Keratinocyte (primary cell): ENCODE results near the gene TCF19. TPM values are rescaled to one million over a fixed set of nuclear protein-coding genes. Genes with fewer than 3 reads are reported as not detected.
A peak's percentile ranks its signal among the peaks of the same experiment; 100 is the strongest.
"Not testable (repeated sequence)": the region's sequence is repeated elsewhere in the genome, so short reads cannot be mapped to it uniquely, and the experiment has no call there.

Experiments
- DNase-seq: peaks from one replicate; pipeline ENCODE4 v3.0.0-alpha.2; 2011; ENCODE audit warnings: low read depth, missing footprints, low spot score
- FAIRE-seq: peaks from 2 replicates; lab custom pipeline; 2011; peaks lifted over from hg19 to GRCh38; lab: Jason Lieb, UNC
- H2AFZ ChIP-seq: 2 replicates; pipeline ENCODE4 v1.6.0; 2012; ENCODE audit warnings: low read length, control low read depth, inconsistent platforms; ENCODE audit not compliant: control insufficient read depth
- H3K27ac ChIP-seq: 2 replicates; pipeline ENCODE4 v1.5.1; 2011; ENCODE audit warnings: low read length; ENCODE audit not compliant: control insufficient read depth, insufficient read depth
- H3K27me3 ChIP-seq: 3 replicates; pipeline ENCODE4 v1.6.0; 2011; ENCODE audit warnings: low read length; ENCODE audit not compliant: control insufficient read depth, insufficient read depth; ENCODE audit errors: extremely low read depth
- H3K36me3 ChIP-seq, 2 experiments: 2 replicates in 1 of 2; 3 replicates in 1 of 2; pipeline ENCODE4 v1.5.1; 2011; ENCODE audit warnings: low read length in 2 of 2, mild to moderate bottlenecking in 1 of 2; ENCODE audit not compliant: control insufficient read depth in 2 of 2, insufficient read depth in 2 of 2; ENCODE audit errors: extremely low read depth in 1 of 2
- H3K4me1 ChIP-seq: 3 replicates; pipeline ENCODE4 v1.5.1; 2011; ENCODE audit warnings: low read length; ENCODE audit not compliant: control insufficient read depth, insufficient read depth; ENCODE audit errors: extremely low read depth
- H3K4me2 ChIP-seq: 3 replicates; pipeline ENCODE4 v1.6.0; 2011; ENCODE audit warnings: low read depth, low read length; ENCODE audit not compliant: control insufficient read depth, insufficient read depth; ENCODE audit errors: extremely low read depth
- H3K4me3 ChIP-seq, 3 experiments: fragments of 200-600 bp in 1 of 3; sonication (generic) in 1 of 3; 2 replicates in 2 of 3; 3 replicates in 1 of 3; pipeline ENCODE4 v1.5.1; 2011 to 2016; ENCODE audit warnings: low read length in 3 of 3, mild to moderate bottlenecking in 3 of 3, control low read depth in 2 of 3, inconsistent platforms in 1 of 3, low read depth in 1 of 3, mixed read lengths in 1 of 3, mixed run types in 1 of 3, moderate library complexity in 1 of 3; ENCODE audit not compliant: control insufficient read depth in 2 of 3, insufficient read depth in 2 of 3; ENCODE audit errors: extremely low read depth in 1 of 3
- H3K79me2 ChIP-seq: 2 replicates; pipeline ENCODE4 v1.6.0; 2012; ENCODE audit warnings: low read length; ENCODE audit not compliant: control insufficient read depth, insufficient read depth
- H3K9ac ChIP-seq: 3 replicates; pipeline ENCODE4 v1.6.0; 2011; ENCODE audit warnings: low read length; ENCODE audit not compliant: control insufficient read depth, insufficient read depth; ENCODE audit errors: extremely low read depth
- H3K9me1 ChIP-seq: 3 replicates; pipeline ENCODE4 v1.6.0; 2011; ENCODE audit warnings: low read length; ENCODE audit not compliant: control insufficient read depth, insufficient read depth; ENCODE audit errors: extremely low read depth
- H3K9me3 ChIP-seq: 2 replicates; pipeline ENCODE4 v1.5.1; 2012; ENCODE audit warnings: low read depth, low read length; ENCODE audit not compliant: control insufficient read depth
- H4K20me1 ChIP-seq: 3 replicates; pipeline ENCODE4 v1.6.0; 2011; ENCODE audit warnings: low read length; ENCODE audit not compliant: control insufficient read depth, insufficient read depth; ENCODE audit errors: extremely low read depth
- CTCF ChIP-seq, 3 experiments: IDR thresholded peaks in 1 of 3; conservative IDR thresholded peaks in 1 of 3; optimal IDR thresholded peaks in 1 of 3; 2 replicates in 2 of 3; 3 replicates in 1 of 3; pipeline versions ENCODE3 to v1.5.1; 2011; ENCODE audit warnings: low read length in 3 of 3, mild to moderate bottlenecking in 3 of 3, moderate library complexity in 2 of 3, control low read depth in 1 of 3, inconsistent platforms in 1 of 3; ENCODE audit not compliant: insufficient read depth in 2 of 3; ENCODE audit errors: extremely low read depth in 1 of 3
- EZH2 ChIP-seq: IDR thresholded peaks from one replicate; pipeline ENCODE4 v1.6.1; 2012; ENCODE audit warnings: inconsistent platforms, mild to moderate bottlenecking, low read length, moderate library complexity
- dilution Hi-C: fragments of 300-500 bp; cut with MboI; formaldehyde crosslinking; loops from one replicate; pipeline ENCODE4 v1.7.0; 2020; ENCODE audit warnings: low sequenced_read_pairs; ENCODE audit not compliant: extremely low pct_ligation_motif_present
- polyA plus RNA-seq, 5 experiments: library from polyadenylated mRNA; depleted of rRNA in 3 of 5; stranded (reverse) in 3 of 5; stranded (forward) in 1 of 5; unstranded in 1 of 5; fragments of >200 nt; gene quantifications; 1 replicate in 1 of 5; 2 replicates in 3 of 5; 3 replicates in 1 of 5; pipeline versions ENCODE4 v1.2.1 to v1.2.3, GENCODE V29; 2011 to 2012; ENCODE audit warnings: missing spikeins in 2 of 5, low read depth in 1 of 5, low replicate concordance in 1 of 5

Gene TCF19
- polyA plus RNA-seq, 1 donor (not counting 4 experiments of a cell fraction or from before 2014, with no cell fraction given): 7.4 TPM

GRCh38 chr6:31180500-31180899 lies 22.1 kb downstream of the TCF19 start:
- H2AFZ ChIP-seq: no peak overlapping the region
- H3K27me3 ChIP-seq: no peaks in the 10 kb centered on the region
- H3K4me1 ChIP-seq: peaks cover 17% of the 10 kb centered on the region
- no peak overlapping the region for H3K4me2 ChIP-seq
- H3K9me3 ChIP-seq: no peaks in the 10 kb centered on the region
- no peak overlapping the region for H3K4me3 ChIP-seq
- dilution Hi-C loops: no loop called here
- H3K79me2 ChIP-seq: peaks cover 6% of the 10 kb centered on the region
- no peak overlapping the region for H3K9ac ChIP-seq
- FAIRE-seq (no peak), DNase-seq (no peak)
- H3K36me3 ChIP-seq: no peaks in the 10 kb centered on the region
- H3K27ac ChIP-seq: no peak overlapping the region
- H4K20me1 ChIP-seq: no peaks in the 10 kb centered on the region
- H3K9me1 ChIP-seq: no peaks in the 10 kb centered on the region
- TF ChIP-seq CTCF (optimal IDR thresholded peaks at IDR 0.05 in 1 of 3, IDR thresholded peaks at IDR 0.05 in 1 of 3, conservative IDR thresholded peaks at IDR 0.05 in 1 of 3; ENCODE audit: extremely low read depth in 1 of 3, insufficient read depth in 2 of 3, low read length in 3 of 3) (no peak), EZH2 (no peak)

GRCh38 chr6:31183287-31183686 lies 24.9 kb downstream of the TCF19 start:
- H4K20me1 ChIP-seq, H3K4me2 ChIP-seq, H3K27ac ChIP-seq, H3K9me1 ChIP-seq, H3K9ac ChIP-seq, dilution Hi-C loops, DNase-seq, FAIRE-seq, H3K27me3 ChIP-seq, H3K4me3 ChIP-seq, H3K79me2 ChIP-seq, H3K36me3 ChIP-seq, H3K9me3 ChIP-seq, H2AFZ ChIP-seq: not testable (repeated sequence)
- peaks cover 17% of the 10 kb centered on the region for H3K4me1 ChIP-seq

- H3K4me3 ChIP-seq, H3K4me2 ChIP-seq, H3K9me3 ChIP-seq, H3K79me2 ChIP-seq, H2AFZ ChIP-seq, H3K9ac ChIP-seq, H3K9me1 ChIP-seq, FAIRE-seq, DNase-seq, dilution Hi-C loops, H4K20me1 ChIP-seq, H3K27me3 ChIP-seq, H3K36me3 ChIP-seq, H3K27ac ChIP-seq: not testable (repeated sequence)
- H3K4me1 ChIP-seq: peaks cover 12% of the 10 kb centered on the region
Observed at GRCh38 chr6:31183859-31184258, 25.5 kb downstream of the TCF19 start.

GRCh38 chr6:31185695-31186051 lies 27.3 kb downstream of the TCF19 start:
- FAIRE-seq, H3K27me3 ChIP-seq, H3K36me3 ChIP-seq, H3K79me2 ChIP-seq, H3K9me1 ChIP-seq, H3K4me1 ChIP-seq, dilution Hi-C loops, DNase-seq, H4K20me1 ChIP-seq, H3K9me3 ChIP-seq: not testable (repeated sequence)
- Histone ChIP-seq H3K9ac (peak overlapping the region; percentile 82), H3K4me2 (peak overlapping the region; percentile 85), H3K4me3 (peak overlapping the region; percentile 32 to 71 (median 57)), H3K27ac (peak overlapping the region; percentile 91), H2AFZ (peak overlapping the region; percentile 98)
